DOHH2 (cell line): ENCODE measurements around the gene OSBPL10.

Source experiments
- H3F3A ChIP-seq: fragments of 200-600 bp; sonication (generic), shearing (Covaris generic); 2 replicates; pipeline ENCODE4 v1.6.0; 2016; ENCODE audit warnings: antibody characterized with exemption, mild to moderate bottlenecking; ENCODE audit not compliant: control insufficient read depth, insufficient read depth
- H3K27ac ChIP-seq: fragments of 200-600 bp; sonication (generic); 2 replicates; pipeline ENCODE4 v1.5.1; 2014; ENCODE audit warnings: low read depth, mild to moderate bottlenecking, low read length, moderate library complexity
- H3K27me3 ChIP-seq: fragments of 200-600 bp; sonication (generic); 2 replicates; pipeline ENCODE4 v1.6.1; 2014; ENCODE audit warnings: mild to moderate bottlenecking, low read length, mixed read lengths; ENCODE audit not compliant: control insufficient read depth
- H3K36me3 ChIP-seq: fragments of 200-600 bp; sonication (generic); 2 replicates; pipeline ENCODE4 v1.6.1; 2014; ENCODE audit warnings: mild to moderate bottlenecking, low read length, moderate library complexity, mixed read lengths; ENCODE audit not compliant: control insufficient read depth
- H3K4me1 ChIP-seq: fragments of 200-600 bp; sonication (generic); 2 replicates; pipeline ENCODE4 v1.6.1; 2014; ENCODE audit warnings: mild to moderate bottlenecking, low read length, mixed read lengths; ENCODE audit not compliant: control insufficient read depth
- H3K4me2 ChIP-seq: fragments of 200-600 bp; sonication (generic); 2 replicates; pipeline ENCODE4 v1.6.0; 2014; ENCODE audit warnings: mild to moderate bottlenecking, low read length, moderate library complexity
- H3K4me3 ChIP-seq: fragments of 200-600 bp; sonication (generic); 2 replicates; pipeline ENCODE4 v1.5.1; 2014; ENCODE audit warnings: mild to moderate bottlenecking, low read length, mixed read lengths
- H3K79me2 ChIP-seq: fragments of 200-600 bp; sonication (generic); 2 replicates; pipeline ENCODE4 v1.6.1; 2014; ENCODE audit warnings: mild to moderate bottlenecking, low read length, mixed read lengths; ENCODE audit not compliant: control insufficient read depth
- H3K9me2 ChIP-seq: fragments of 200-600 bp; sonication (generic); replicated peaks from 2 replicates; pipeline ENCODE4 v1.6.1; 2014; ENCODE audit warnings: mild to moderate bottlenecking, low read length, mixed read lengths; ENCODE audit not compliant: control insufficient read depth
- H3K9me3 ChIP-seq: fragments of 200-600 bp; sonication (generic); 2 replicates; pipeline ENCODE4 v1.6.1; 2014; ENCODE audit warnings: antibody characterized with exemption, low read length, mixed read lengths; ENCODE audit not compliant: control insufficient read depth, insufficient read depth
- H4K20me1 ChIP-seq: fragments of 200-600 bp; sonication (generic); 2 replicates; pipeline ENCODE4 v1.6.0; 2014; ENCODE audit warnings: low read depth, mild to moderate bottlenecking, antibody characterized with exemption, low read length, moderate library complexity; ENCODE audit not compliant: control insufficient read depth, insufficient read depth
- EZH2phosphoT487 ChIP-seq: fragments of 200-600 bp; sonication (generic); IDR thresholded peaks from 2 replicates; pipeline ENCODE4 v1.6.1; 2017; ENCODE audit warnings: borderline replicate concordance, mild to moderate bottlenecking, antibody characterized with exemption, low read length, moderate library complexity, mixed read lengths
- TF ChIP-seq, protein P1 (sequence below): fragments of 200-600 bp; sonication (generic); IDR thresholded peaks from one replicate; pipeline ENCODE4 v1.5.1; 2014; ENCODE audit warnings: antibody characterized with exemption, mild to moderate bottlenecking, low read depth, low read length; ENCODE audit not compliant: poor library complexity, severe bottlenecking

OSBPL10 gene

DNA sequence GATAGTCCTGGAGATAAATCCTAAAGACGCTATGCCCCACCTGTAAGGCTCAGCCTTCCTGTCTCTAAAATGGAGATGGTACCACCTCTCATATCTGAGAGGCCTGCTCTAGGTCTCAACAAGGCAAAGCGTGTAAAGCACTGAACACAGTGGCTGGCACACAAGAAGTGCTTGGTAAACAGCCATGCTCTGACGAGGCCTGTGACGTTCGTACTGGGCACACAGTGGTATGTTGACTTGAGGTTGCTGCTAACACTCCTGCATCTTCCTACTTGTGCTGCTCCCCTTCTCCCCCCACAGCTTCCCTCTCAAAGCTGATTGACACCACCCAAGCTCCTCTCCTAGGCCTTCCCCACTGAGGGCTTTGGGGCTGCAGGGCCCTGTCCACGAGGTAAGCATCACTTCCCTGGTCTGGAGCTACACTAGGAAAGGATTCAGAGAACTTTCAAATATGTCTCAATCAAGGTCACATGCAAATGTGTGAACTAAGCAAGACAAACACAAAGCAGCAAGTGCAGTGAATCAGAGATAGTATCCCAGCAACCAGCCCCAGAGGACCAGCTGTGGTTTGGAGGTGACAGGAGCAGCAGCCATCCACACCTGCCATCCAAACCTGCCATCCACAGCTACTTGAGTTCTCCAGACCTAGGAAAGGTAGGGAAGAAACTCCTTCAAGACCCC, 270.8 kb downstream of the OSBPL10 start:
- Histone ChIP-seq H3K4me2 (peak overlapping the region; percentile 34), H4K20me1 (no peaks in the 10 kb centered on the region), H3K9me2 (no peaks in the 10 kb centered on the region), H3K27me3 (no peaks in the 10 kb centered on the region), H3K4me1 (peaks cover 39% of the 10 kb centered on the region), H3F3A (no peaks in the 10 kb centered on the region), H3K9me3 (no peaks in the 10 kb centered on the region), H3K36me3 (peaks cover 43% of the 10 kb centered on the region), H3K27ac (no peak overlapping the region), H3K4me3 (0 out of 2 replicates have a peak overlapping the region, but pooled peaks have one; percentile 16), H3K79me2 (peaks cover 11% of the 10 kb centered on the region; the same call in 1 of the 2 replicates)
- TF ChIP-seq, protein P1, sequence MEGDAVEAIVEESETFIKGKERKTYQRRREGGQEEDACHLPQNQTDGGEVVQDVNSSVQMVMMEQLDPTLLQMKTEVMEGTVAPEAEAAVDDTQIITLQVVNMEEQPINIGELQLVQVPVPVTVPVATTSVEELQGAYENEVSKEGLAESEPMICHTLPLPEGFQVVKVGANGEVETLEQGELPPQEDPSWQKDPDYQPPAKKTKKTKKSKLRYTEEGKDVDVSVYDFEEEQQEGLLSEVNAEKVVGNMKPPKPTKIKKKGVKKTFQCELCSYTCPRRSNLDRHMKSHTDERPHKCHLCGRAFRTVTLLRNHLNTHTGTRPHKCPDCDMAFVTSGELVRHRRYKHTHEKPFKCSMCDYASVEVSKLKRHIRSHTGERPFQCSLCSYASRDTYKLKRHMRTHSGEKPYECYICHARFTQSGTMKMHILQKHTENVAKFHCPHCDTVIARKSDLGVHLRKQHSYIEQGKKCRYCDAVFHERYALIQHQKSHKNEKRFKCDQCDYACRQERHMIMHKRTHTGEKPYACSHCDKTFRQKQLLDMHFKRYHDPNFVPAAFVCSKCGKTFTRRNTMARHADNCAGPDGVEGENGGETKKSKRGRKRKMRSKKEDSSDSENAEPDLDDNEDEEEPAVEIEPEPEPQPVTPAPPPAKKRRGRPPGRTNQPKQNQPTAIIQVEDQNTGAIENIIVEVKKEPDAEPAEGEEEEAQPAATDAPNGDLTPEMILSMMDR: no peak
- TF ChIP-seq EZH2phosphoT487: no peak

DNA sequence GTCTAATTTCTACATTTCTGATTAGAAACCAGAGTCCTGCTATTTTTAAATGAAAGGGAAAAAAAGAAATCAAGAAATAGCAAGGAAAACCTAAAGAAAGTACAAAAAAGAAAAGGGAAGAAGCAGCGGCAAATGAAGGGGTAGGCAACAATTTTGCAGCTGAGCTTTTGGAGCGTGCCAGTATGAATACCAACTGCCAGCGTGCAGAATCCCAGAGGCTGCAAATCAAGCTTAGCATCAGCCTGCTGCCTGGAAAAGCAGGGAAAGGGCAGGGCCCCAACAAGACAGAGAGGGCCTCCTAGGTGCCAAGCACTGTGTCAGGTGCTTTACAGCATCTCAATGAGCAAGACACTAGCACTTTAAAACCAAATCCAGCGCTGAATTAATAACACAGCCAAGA, 271.5 kb downstream of the OSBPL10 start:
- H4K20me1 ChIP-seq: no peaks in the 10 kb centered on the region
- H3K4me1 ChIP-seq: peaks cover 37% of the 10 kb centered on the region
- H3K27ac ChIP-seq: no peak overlapping the region
- no peaks in the 10 kb centered on the region for H3K9me2 ChIP-seq
- no peak overlapping the region for H3K4me2 ChIP-seq
- no peaks in the 10 kb centered on the region for H3K9me3 ChIP-seq
- no peaks in the 10 kb centered on the region for H3K27me3 ChIP-seq
- H3K79me2 ChIP-seq: peaks cover 14% of the 10 kb centered on the region
- no peaks in the 10 kb centered on the region for H3F3A ChIP-seq
- TF ChIP-seq, protein P1: no peak
- no peak for TF ChIP-seq EZH2phosphoT487
- H3K36me3 ChIP-seq: peaks cover 43% of the 10 kb centered on the region
- H3K4me3 ChIP-seq: no peak overlapping the region

DNA sequence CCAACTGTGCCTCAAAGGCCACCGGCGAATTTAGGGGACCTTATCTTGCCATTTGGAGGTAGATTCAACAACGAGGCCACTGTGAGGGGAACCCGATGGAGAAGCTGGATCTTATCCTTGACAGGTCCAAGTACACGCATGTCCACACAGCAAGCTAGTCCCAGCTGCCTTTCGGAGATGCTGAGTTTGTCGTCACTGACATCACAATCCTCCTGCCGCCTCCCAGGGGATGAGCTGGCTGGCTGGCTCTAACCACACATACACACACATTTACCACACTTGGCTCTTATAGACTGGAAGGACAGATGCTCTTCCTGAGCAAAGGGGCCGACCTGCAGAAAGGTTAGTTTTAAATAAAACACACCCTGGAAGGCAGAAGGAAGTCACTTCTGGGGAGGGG, 272.1 kb downstream of the OSBPL10 start:
- Histone ChIP-seq H3K4me1 (peaks cover 33% of the 10 kb centered on the region), H3K27ac (no peak overlapping the region), H3K79me2 (peaks cover 14% of the 10 kb centered on the region), H4K20me1 (no peaks in the 10 kb centered on the region), H3K9me3 (no peaks in the 10 kb centered on the region), H3K4me2 (no peak overlapping the region), H3K4me3 (no peak overlapping the region), H3K27me3 (no peaks in the 10 kb centered on the region), H3F3A (no peaks in the 10 kb centered on the region), H3K36me3 (peaks cover 43% of the 10 kb centered on the region), H3K9me2 (no peaks in the 10 kb centered on the region)
- TF ChIP-seq, protein P1: no peak
- no peak for TF ChIP-seq EZH2phosphoT487
